ENCODE data around the gene EEF1AKMT2. TPM values are rescaled to one million over a fixed set of nuclear protein-coding genes. Genes with fewer than 3 reads are reported as not detected.

EEF1AKMT2 gene
- total RNA-seq, result 22.3 TPM
- polyA plus RNA-seq, result 27.3 TPM
- long read RNA-seq, donor 1, partial matches to known transcripts, result 0 of 1 reads
- long read RNA-seq, donor 1, other reads (novel, unspliced or antisense), result 0 of 1 reads
- long read RNA-seq, donor 2, result 0 reads
- long read RNA-seq, donor 3, partial matches to known transcripts, result 0 of 10 reads
- long read RNA-seq, donor 3, other reads (novel, unspliced or antisense), result 0 of 10 reads
- long read RNA-seq, donor 4, partial matches to known transcripts, result 0 of 5 reads
- long read RNA-seq, donor 4, other reads (novel, unspliced or antisense), result 0 of 5 reads
- long read RNA-seq, donor 5, partial matches to known transcripts, result 0 of 6 reads
- long read RNA-seq, donor 5, other reads (novel, unspliced or antisense), result 0 of 6 reads
- long read RNA-seq, donor 6, partial matches to known transcripts, result 0 of 7 reads
- long read RNA-seq, donor 6, other reads (novel, unspliced or antisense), result 0 of 7 reads
- long read RNA-seq, donor 7, partial matches to known transcripts, result 0 of 6 reads
- long read RNA-seq, donor 7, other reads (novel, unspliced or antisense), result 0 of 6 reads
- long read RNA-seq, donor 8, partial matches to known transcripts, result 0 of 2 reads
- long read RNA-seq, donor 8, other reads (novel, unspliced or antisense), result 0 of 2 reads
- long read RNA-seq, donor 9, partial matches to known transcripts, result 0 of 5 reads
- long read RNA-seq, donor 9, other reads (novel, unspliced or antisense), result 0 of 5 reads
- long read RNA-seq, donor 10, partial matches to known transcripts, result 0 of 3 reads
- long read RNA-seq, donor 10, other reads (novel, unspliced or antisense), result 0 of 3 reads

- Histone ChIP-seq H3K27ac (ENCODE audit: low read depth in 1 of 2, low read length in 1 of 2) (peak within 1 kb of the TSS; percentile 76 to 92), H3K27me3 (ENCODE audit: control insufficient read depth in 2 of 2, insufficient read depth in 1 of 2, low read length in 1 of 2) (no peaks in the 10 kb centered on the region), H3K9me3 (ENCODE audit: control insufficient read depth in 2 of 2, insufficient read depth in 1 of 2, low read length in 1 of 2) (no peaks in the 10 kb centered on the region), H3K4me1 (ENCODE audit: control insufficient read depth in 2 of 2, insufficient read depth in 2 of 2, low read length in 2 of 2) (peaks cover 0 to 6% of the 10 kb centered on the region in 2 donors), H3K4me3 (ENCODE audit: low read length in 2 of 2) (peak within 1 kb of the TSS; percentile 94), H3K36me3 (ENCODE audit: control insufficient read depth in 2 of 2, insufficient read depth in 2 of 2, low read length in 1 of 2) (peaks cover 5 to 13% of the 10 kb centered on the region in 2 donors)
- peak; percentile 61 to 92 (median 76) for DNase-seq (ENCODE audit: low read depth in 6 of 9, low spot score in 9 of 9)
- under 1% methylated on average over 79 of the region's 79 CpGs for WGBS
Measured at GRCh38 chr10:124791547-124792348, at the start of gene EEF1AKMT2. EEF1AKMT2 (minus strand) TSS chr10:124791887; CDS start chr10:124791833, 54 bp downstream.

GRCh38 chr10:124837687-124838086, 46.0 kb upstream of the EEF1AKMT2 start:
- peaks cover 15 to 31% of the 10 kb centered on the region in 2 donors for H3K36me3 ChIP-seq (ENCODE audit: control insufficient read depth in 2 of 2, insufficient read depth in 2 of 2, low read length in 1 of 2)
- H3K4me1 ChIP-seq (ENCODE audit: control insufficient read depth in 2 of 2, insufficient read depth in 2 of 2, low read length in 2 of 2), result no peaks in the 10 kb centered on the region

GRCh38 chr10:124831116-124831515, 39.4 kb upstream of the EEF1AKMT2 start:
- Histone ChIP-seq H3K4me1 (ENCODE audit: control insufficient read depth in 2 of 2, insufficient read depth in 2 of 2, low read length in 2 of 2) (no peaks in the 10 kb centered on the region), H3K27me3 (ENCODE audit: control insufficient read depth in 2 of 2, insufficient read depth in 1 of 2, low read length in 1 of 2) (no peaks in the 10 kb centered on the region), H3K27ac (ENCODE audit: low read depth in 1 of 2, low read length in 1 of 2) (no peak overlapping the region), H3K9me3 (ENCODE audit: control insufficient read depth in 2 of 2, insufficient read depth in 1 of 2, low read length in 1 of 2) (no peaks in the 10 kb centered on the region), H3K36me3 (ENCODE audit: control insufficient read depth in 2 of 2, insufficient read depth in 2 of 2, low read length in 1 of 2) (peaks cover 46 to 66% of the 10 kb centered on the region in 2 donors), H3K4me3 (ENCODE audit: low read length in 2 of 2) (no peak overlapping the region)
- 97% methylated on average over 3 of the region's 3 CpGs for WGBS
- DNase-seq (ENCODE audit: low read depth in 6 of 9, low spot score in 9 of 9), result no peak

More at GRCh38 chr10:124837687-124838086, 46.0 kb upstream of the EEF1AKMT2 start:
- H3K27ac ChIP-seq (ENCODE audit: low read depth in 1 of 2, low read length in 1 of 2), result no peak overlapping the region
- 97% methylated on average over 2 of the region's 2 CpGs for WGBS
- no peak for DNase-seq (ENCODE audit: low read depth in 6 of 9, low spot score in 9 of 9)
- H3K4me3 ChIP-seq (ENCODE audit: low read length in 2 of 2), result no peak overlapping the region
- no peaks in the 10 kb centered on the region for H3K27me3 ChIP-seq (ENCODE audit: control insufficient read depth in 2 of 2, insufficient read depth in 1 of 2, low read length in 1 of 2)
- no peaks in the 10 kb centered on the region for H3K9me3 ChIP-seq (ENCODE audit: control insufficient read depth in 2 of 2, insufficient read depth in 1 of 2, low read length in 1 of 2)

- Histone ChIP-seq H3K4me1 (ENCODE audit: control insufficient read depth in 2 of 2, insufficient read depth in 2 of 2, low read length in 2 of 2) (no peaks in the 10 kb centered on the region), H3K4me3 (ENCODE audit: low read length in 2 of 2) (no peak overlapping the region), H3K9me3 (ENCODE audit: control insufficient read depth in 2 of 2, insufficient read depth in 1 of 2, low read length in 1 of 2) (no peaks in the 10 kb centered on the region), H3K27me3 (ENCODE audit: control insufficient read depth in 2 of 2, insufficient read depth in 1 of 2, low read length in 1 of 2) (no peaks in the 10 kb centered on the region), H3K27ac (ENCODE audit: low read depth in 1 of 2, low read length in 1 of 2) (no peak overlapping the region), H3K36me3 (ENCODE audit: control insufficient read depth in 2 of 2, insufficient read depth in 2 of 2, low read length in 1 of 2) (peaks cover 46 to 60% of the 10 kb centered on the region in 2 donors)
- no peak for DNase-seq (ENCODE audit: low read depth in 6 of 9, low spot score in 9 of 9)
Measured at GRCh38 chr10:124830445-124830844, 38.8 kb upstream of the EEF1AKMT2 start.

GRCh38 chr10:124829447-124830115, 37.9 kb upstream of the EEF1AKMT2 start:
- Histone ChIP-seq H3K27me3 (ENCODE audit: control insufficient read depth in 2 of 2, insufficient read depth in 1 of 2, low read length in 1 of 2) (no peaks in the 10 kb centered on the region), H3K27ac (ENCODE audit: low read depth in 1 of 2, low read length in 1 of 2) (no peak overlapping the region), H3K36me3 (ENCODE audit: control insufficient read depth in 2 of 2, insufficient read depth in 2 of 2, low read length in 1 of 2) (peaks cover 42 to 54% of the 10 kb centered on the region in 2 donors), H3K4me1 (ENCODE audit: control insufficient read depth in 2 of 2, insufficient read depth in 2 of 2, low read length in 2 of 2) (no peaks in the 10 kb centered on the region), H3K9me3 (ENCODE audit: control insufficient read depth in 2 of 2, insufficient read depth in 1 of 2, low read length in 1 of 2) (no peaks in the 10 kb centered on the region), H3K4me3 (ENCODE audit: low read length in 2 of 2) (no peak overlapping the region)
- DNase-seq (ENCODE audit: low read depth in 6 of 9, low spot score in 9 of 9), result no peak
- WGBS, result 99% methylated on average over 8 of the region's 8 CpGs

- Histone ChIP-seq H3K9me3 (ENCODE audit: control insufficient read depth in 2 of 2, insufficient read depth in 1 of 2, low read length in 1 of 2) (no peaks in the 10 kb centered on the region), H3K4me3 (ENCODE audit: low read length in 2 of 2) (no peak overlapping the region), H3K4me1 (ENCODE audit: control insufficient read depth in 2 of 2, insufficient read depth in 2 of 2, low read length in 2 of 2) (no peaks in the 10 kb centered on the region), H3K27me3 (ENCODE audit: control insufficient read depth in 2 of 2, insufficient read depth in 1 of 2, low read length in 1 of 2) (no peaks in the 10 kb centered on the region), H3K36me3 (ENCODE audit: control insufficient read depth in 2 of 2, insufficient read depth in 2 of 2, low read length in 1 of 2) (peaks cover 31 to 45% of the 10 kb centered on the region in 2 donors), H3K27ac (ENCODE audit: low read depth in 1 of 2, low read length in 1 of 2) (no peak overlapping the region)
- DNase-seq (ENCODE audit: low read depth in 6 of 9, low spot score in 9 of 9), result peak in 7 of 9 donors; percentile 4 to 54 (median 18)
- WGBS, result 56% methylated on average over 3 of the region's 3 CpGs
Measured at GRCh38 chr10:124827474-124827873, 35.8 kb upstream of the EEF1AKMT2 start.

- Histone ChIP-seq H3K36me3 (ENCODE audit: control insufficient read depth in 2 of 2, insufficient read depth in 2 of 2, low read length in 1 of 2) (peaks cover 23 to 44% of the 10 kb centered on the region in 2 donors), H3K27ac (ENCODE audit: low read depth in 1 of 2, low read length in 1 of 2) (no peak overlapping the region), H3K27me3 (ENCODE audit: control insufficient read depth in 2 of 2, insufficient read depth in 1 of 2, low read length in 1 of 2) (no peaks in the 10 kb centered on the region), H3K9me3 (ENCODE audit: control insufficient read depth in 2 of 2, insufficient read depth in 1 of 2, low read length in 1 of 2) (no peaks in the 10 kb centered on the region), H3K4me3 (ENCODE audit: low read length in 2 of 2) (no peak overlapping the region), H3K4me1 (ENCODE audit: control insufficient read depth in 2 of 2, insufficient read depth in 2 of 2, low read length in 2 of 2) (no peaks in the 10 kb centered on the region)
- DNase-seq (ENCODE audit: low read depth in 6 of 9, low spot score in 9 of 9), result no peak
- WGBS, result 98% methylated on average over 4 of the region's 4 CpGs
Measured at GRCh38 chr10:124826262-124826661, 34.6 kb upstream of the EEF1AKMT2 start.

GRCh38 chr10:124825702-124826101, 34.0 kb upstream of the EEF1AKMT2 start:
- DNase-seq (ENCODE audit: low read depth in 6 of 9, low spot score in 9 of 9), result no peak
- H3K9me3 ChIP-seq (ENCODE audit: control insufficient read depth in 2 of 2, insufficient read depth in 1 of 2, low read length in 1 of 2), result no peaks in the 10 kb centered on the region
- no peak overlapping the region for H3K4me3 ChIP-seq (ENCODE audit: low read length in 2 of 2)
- H3K27me3 ChIP-seq (ENCODE audit: control insufficient read depth in 2 of 2, insufficient read depth in 1 of 2, low read length in 1 of 2), result no peaks in the 10 kb centered on the region
- peaks cover 20 to 44% of the 10 kb centered on the region in 2 donors for H3K36me3 ChIP-seq (ENCODE audit: control insufficient read depth in 2 of 2, insufficient read depth in 2 of 2, low read length in 1 of 2)
- no peak overlapping the region for H3K27ac ChIP-seq (ENCODE audit: low read depth in 1 of 2, low read length in 1 of 2)
- no peaks in the 10 kb centered on the region for H3K4me1 ChIP-seq (ENCODE audit: control insufficient read depth in 2 of 2, insufficient read depth in 2 of 2, low read length in 2 of 2)
